GM12878 (cell line): ENCODE measurements around the gene CFHR4. TPM values are rescaled to one million over a fixed set of nuclear protein-coding genes. Genes with fewer than 3 reads are reported as not detected.
A peak's percentile ranks its signal among the peaks of the same experiment; 100 is the strongest.

Experiments used
- ATF7 ChIP-seq: fragments of 450-650 bp; IDR thresholded peaks from 2 replicates; pipeline ENCODE4 v1.6.1; 2016; ENCODE audit warnings: low read depth, mild to moderate bottlenecking
- CBFB ChIP-seq: IDR thresholded peaks from 2 replicates; pipeline ENCODE4 v1.6.1; 2016; ENCODE audit warnings: antibody characterized with exemption, low read depth
- CEBPB ChIP-seq, 2 experiments: fragments of 150-350 bp in 1 of 2; IDR thresholded peaks; 2 replicates each; pipeline ENCODE4 v1.6.1; 2012 to 2014; ENCODE audit warnings: low read depth in 2 of 2, low read length in 2 of 2, borderline replicate concordance in 1 of 2, inconsistent platforms in 1 of 2
- FOS ChIP-seq: IDR thresholded peaks from 3 replicates; pipeline ENCODE4 v1.6.1; 2011; ENCODE audit warnings: borderline replicate concordance; ENCODE audit not compliant: insufficient read length; ENCODE audit errors: extremely low read depth
- FOXK2 ChIP-seq: fragments of 450-650 bp; IDR thresholded peaks from 2 replicates; pipeline ENCODE4 v1.6.1; 2017; ENCODE audit warnings: mild to moderate bottlenecking, moderate library complexity
- GABPA ChIP-seq: IDR thresholded peaks from 2 replicates; pipeline ENCODE4 v1.6.1; 2014; ENCODE audit warnings: antibody characterized with exemption, low read depth, mild to moderate bottlenecking, inconsistent platforms
- HSF1 ChIP-seq: fragments of 150-350 bp; IDR thresholded peaks from 2 replicates; pipeline ENCODE4 v1.6.1; 2014; ENCODE audit warnings: mild to moderate bottlenecking, low read depth, low read length
- KLF5 ChIP-seq: fragments of 450-650 bp; IDR thresholded peaks from 2 replicates; pipeline ENCODE4 v1.6.1; 2014; ENCODE audit warnings: mild to moderate bottlenecking; ENCODE audit not compliant: partially characterized antibody
- NR2C2 ChIP-seq: IDR thresholded peaks from 2 replicates; pipeline ENCODE4 v1.6.1; 2011; ENCODE audit warnings: borderline replicate concordance, low read depth; ENCODE audit not compliant: control insufficient read depth, insufficient read length
- PAX8 ChIP-seq: fragments of 450-650 bp; IDR thresholded peaks from 2 replicates; pipeline ENCODE4 v1.6.1; 2017; ENCODE audit warnings: mild to moderate bottlenecking, moderate library complexity
- PKNOX1 ChIP-seq: fragments of 450-650 bp; IDR thresholded peaks from 2 replicates; pipeline ENCODE4 v1.6.1; 2016; ENCODE audit warnings: mild to moderate bottlenecking
- RAD21 ChIP-seq: IDR thresholded peaks from 2 replicates; pipeline ENCODE4 v1.6.1; 2011; ENCODE audit warnings: mild to moderate bottlenecking, low read depth, low read length, moderate library complexity; ENCODE audit not compliant: insufficient read depth
- RUNX3 ChIP-seq: IDR thresholded peaks from 2 replicates; pipeline ENCODE4 v1.6.1; 2012; ENCODE audit warnings: low read length, inconsistent platforms
- SMC3 ChIP-seq: IDR thresholded peaks from 2 replicates; pipeline ENCODE4 v1.6.1; 2011; ENCODE audit warnings: low read length, improper control_type of control experiment, borderline replicate concordance
- SREBF2 ChIP-seq: IDR thresholded peaks from 2 replicates; pipeline ENCODE4 v1.6.1; 2012; ENCODE audit warnings: mild to moderate bottlenecking, low read length
- TARDBP ChIP-seq: IDR thresholded peaks from 2 replicates; pipeline ENCODE4 v1.6.1; 2016; ENCODE audit warnings: borderline replicate concordance
- USF2 ChIP-seq: IDR thresholded peaks from 2 replicates; pipeline ENCODE4 v1.6.1; 2011; ENCODE audit warnings: low read depth, low read length, improper control_type of control experiment, borderline replicate concordance
- ZNF217 ChIP-seq: fragments of 450-650 bp; IDR thresholded peaks from 2 replicates; pipeline ENCODE4 v1.6.1; 2017; ENCODE audit warnings: antibody characterized with exemption, mild to moderate bottlenecking
- ZSCAN29 ChIP-seq: fragments of 450-650 bp; IDR thresholded peaks from 2 replicates; pipeline ENCODE4 v1.6.1; 2017; ENCODE audit warnings: mild to moderate bottlenecking, moderate library complexity
- polyA plus RNA-seq, 11 experiments: library from polyadenylated mRNA; depleted of rRNA in 4 of 11; unstranded in 6 of 11; stranded (reverse) in 5 of 11; fragments of >200 nt; fragmentation: Nextera tagmentation in 4 of 11; fragmentation: Illumina TruSeq in 1 of 11; extraction: Ambion mirVana in 4 of 11; extraction: Trizol in 1 of 11; gene quantifications; 1 replicate in 1 of 11; 2 replicates in 10 of 11; pipeline versions ENCODE4 v1.2.1 to v1.2.3, GENCODE V29; 2011 to 2016; ENCODE audit warnings: inconsistent platforms in 2 of 11, missing spikeins in 2 of 11, low read depth in 1 of 11
- total RNA-seq, 4 experiments: library from RNA; depleted of rRNA in 3 of 4; stranded (reverse); fragments of >200 nt in 3 of 4; fragmentation: Illumina TruSeq in 1 of 4; extraction: Trizol in 1 of 4; gene quantifications; 2 replicates each; pipeline versions ENCODE4 v1.2.1 to v1.2.3, GENCODE V29; 2013 to 2021
- TF ChIP-seq, protein P1 (sequence below), 3 experiments: IDR thresholded peaks in 2 of 3; conservative IDR thresholded peaks in 1 of 3; 2 replicates each; pipeline ENCODE4 v1.5.1; 2011; ENCODE audit warnings: low read depth in 3 of 3, low read length in 3 of 3, mild to moderate bottlenecking in 3 of 3, control low read depth in 2 of 3, moderate library complexity in 2 of 3, inconsistent platforms in 1 of 3, mixed read lengths in 1 of 3; ENCODE audit not compliant: control insufficient read depth in 2 of 3, insufficient read depth in 1 of 3; ENCODE audit errors: extremely low read depth in 1 of 3
- TF ChIP-seq, protein P2 (sequence below): IDR thresholded peaks from 2 replicates; pipeline ENCODE4 v1.6.1; 2011; ENCODE audit warnings: low read depth, mild to moderate bottlenecking, low read length, moderate library complexity, borderline replicate concordance; ENCODE audit errors: extremely low read depth
- TF ChIP-seq, protein P3 (sequence below): IDR thresholded peaks from 2 replicates; pipeline ENCODE4 v1.6.1; 2012; ENCODE audit warnings: low read depth, low read length, improper control_type of control experiment

Gene CFHR4
- total and polyA plus RNA-seq, 10 of the 15 experiments (the other 5 are each of a cell fraction or from before 2014, with no cell fraction given) = not detected

- TF ChIP-seq, protein P1, sequence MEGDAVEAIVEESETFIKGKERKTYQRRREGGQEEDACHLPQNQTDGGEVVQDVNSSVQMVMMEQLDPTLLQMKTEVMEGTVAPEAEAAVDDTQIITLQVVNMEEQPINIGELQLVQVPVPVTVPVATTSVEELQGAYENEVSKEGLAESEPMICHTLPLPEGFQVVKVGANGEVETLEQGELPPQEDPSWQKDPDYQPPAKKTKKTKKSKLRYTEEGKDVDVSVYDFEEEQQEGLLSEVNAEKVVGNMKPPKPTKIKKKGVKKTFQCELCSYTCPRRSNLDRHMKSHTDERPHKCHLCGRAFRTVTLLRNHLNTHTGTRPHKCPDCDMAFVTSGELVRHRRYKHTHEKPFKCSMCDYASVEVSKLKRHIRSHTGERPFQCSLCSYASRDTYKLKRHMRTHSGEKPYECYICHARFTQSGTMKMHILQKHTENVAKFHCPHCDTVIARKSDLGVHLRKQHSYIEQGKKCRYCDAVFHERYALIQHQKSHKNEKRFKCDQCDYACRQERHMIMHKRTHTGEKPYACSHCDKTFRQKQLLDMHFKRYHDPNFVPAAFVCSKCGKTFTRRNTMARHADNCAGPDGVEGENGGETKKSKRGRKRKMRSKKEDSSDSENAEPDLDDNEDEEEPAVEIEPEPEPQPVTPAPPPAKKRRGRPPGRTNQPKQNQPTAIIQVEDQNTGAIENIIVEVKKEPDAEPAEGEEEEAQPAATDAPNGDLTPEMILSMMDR (IDR thresholded peaks at IDR 0.05 in 2 of 3, conservative IDR thresholded peaks at IDR 0.05 in 1 of 3; ENCODE audit: control insufficient read depth in 2 of 3, extremely low read depth in 1 of 3, insufficient read depth in 1 of 3, low read depth in 3 of 3, low read length in 3 of 3) = no peak
- TF ChIP-seq PKNOX1 = no peak
- TF ChIP-seq, protein P2, sequence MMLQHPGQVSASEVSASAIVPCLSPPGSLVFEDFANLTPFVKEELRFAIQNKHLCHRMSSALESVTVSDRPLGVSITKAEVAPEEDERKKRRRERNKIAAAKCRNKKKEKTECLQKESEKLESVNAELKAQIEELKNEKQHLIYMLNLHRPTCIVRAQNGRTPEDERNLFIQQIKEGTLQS = no peak
- peak; percentile 63 for TF ChIP-seq RUNX3
- TF ChIP-seq GABPA = no peak
- no peak for TF ChIP-seq RAD21
- TF ChIP-seq KLF5 = no peak
- TF ChIP-seq NR2C2 = no peak
- no peak for TF ChIP-seq USF2
- no peak for TF ChIP-seq FOS
- TF ChIP-seq ATF7 = no peak
- no peak for TF ChIP-seq TARDBP
- TF ChIP-seq PAX8 = no peak
- TF ChIP-seq CEBPB (IDR thresholded peaks at IDR 0.05; ENCODE audit: borderline replicate concordance in 1 of 2, low read depth in 2 of 2, low read length in 2 of 2) = no peak
- TF ChIP-seq SREBF2 = no peak
- TF ChIP-seq ZNF217 = no peak
- no peak for TF ChIP-seq ZSCAN29
- TF ChIP-seq, protein P3, sequence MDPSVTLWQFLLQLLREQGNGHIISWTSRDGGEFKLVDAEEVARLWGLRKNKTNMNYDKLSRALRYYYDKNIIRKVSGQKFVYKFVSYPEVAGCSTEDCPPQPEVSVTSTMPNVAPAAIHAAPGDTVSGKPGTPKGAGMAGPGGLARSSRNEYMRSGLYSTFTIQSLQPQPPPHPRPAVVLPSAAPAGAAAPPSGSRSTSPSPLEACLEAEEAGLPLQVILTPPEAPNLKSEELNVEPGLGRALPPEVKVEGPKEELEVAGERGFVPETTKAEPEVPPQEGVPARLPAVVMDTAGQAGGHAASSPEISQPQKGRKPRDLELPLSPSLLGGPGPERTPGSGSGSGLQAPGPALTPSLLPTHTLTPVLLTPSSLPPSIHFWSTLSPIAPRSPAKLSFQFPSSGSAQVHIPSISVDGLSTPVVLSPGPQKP = no peak
- no peak for TF ChIP-seq SMC3
- no peak for TF ChIP-seq FOXK2
- no peak for TF ChIP-seq CBFB
- TF ChIP-seq HSF1 = no peak
These were observed 64.0 kb downstream of the CFHR4 start (continued) for GRCh38 chr1:196951711-196952394.
